GM23338 (cell line): ENCODE data around the gene CIRBP. TPM values are rescaled to one million over a fixed set of nuclear protein-coding genes. Genes with fewer than 3 reads are reported as not detected.

Experiments
- ATAC-seq: fragments of 200-7000 bp; cut with Tn5 transposase; 3 replicates; pipeline ENCODE4 v1.9.1; 2020
- DNase-seq: peaks from one replicate; pipeline ENCODE4 v3.0.0-alpha.2; 2015; ENCODE audit warnings: low spot score
- H2AFZ ChIP-seq: fragments of 200-600 bp; sonication (generic); 2 replicates; pipeline ENCODE4 v1.8.0; 2016; ENCODE audit warnings: antibody characterized with exemption, mild to moderate bottlenecking, moderate library complexity
- H3F3A ChIP-seq: fragments of 200-600 bp; sonication (generic); replicated peaks from 2 replicates; pipeline ENCODE4 v1.8.0; 2017; ENCODE audit warnings: antibody characterized with exemption, mixed run types, low read depth
- H3K27ac ChIP-seq: fragments of 200-600 bp; sonication (generic); 2 replicates; pipeline ENCODE4 v1.6.1; 2016; ENCODE audit warnings: low read depth
- H3K27me3 ChIP-seq: fragments of 200-600 bp; sonication (generic); 2 replicates; pipeline ENCODE4 v1.8.0; 2016; ENCODE audit warnings: mild to moderate bottlenecking, mixed run types, moderate library complexity; ENCODE audit not compliant: insufficient read depth
- H3K36me3 ChIP-seq: fragments of 200-600 bp; sonication (generic); 2 replicates; pipeline ENCODE4 v1.8.0; 2016; ENCODE audit warnings: mild to moderate bottlenecking; ENCODE audit not compliant: insufficient read depth
- H3K4me1 ChIP-seq: fragments of 200-600 bp; sonication (generic); 2 replicates; pipeline ENCODE4 v1.8.0; 2016; ENCODE audit warnings: mild to moderate bottlenecking, moderate library complexity; ENCODE audit not compliant: insufficient read depth
- H3K4me2 ChIP-seq: fragments of 200-600 bp; sonication (generic); 2 replicates; pipeline ENCODE4 v1.7.1; 2017; ENCODE audit warnings: mixed run types
- H3K4me3 ChIP-seq: fragments of 200-600 bp; sonication (generic); 2 replicates; pipeline ENCODE4 v1.6.1; 2016; ENCODE audit warnings: mixed run types
- H3K79me2 ChIP-seq: fragments of 200-600 bp; sonication (generic); replicated peaks from 2 replicates; pipeline ENCODE4 v1.8.0; 2017; ENCODE audit warnings: mild to moderate bottlenecking; ENCODE audit not compliant: insufficient read depth
- H3K9me2 ChIP-seq: fragments of 200-600 bp; sonication (generic); 2 replicates; pipeline ENCODE4 v1.8.0; 2017; ENCODE audit not compliant: insufficient read depth
- H4K20me1 ChIP-seq: fragments of 200-600 bp; sonication (generic); replicated peaks from 2 replicates; pipeline ENCODE4 v1.8.0; 2017; ENCODE audit warnings: mild to moderate bottlenecking; ENCODE audit not compliant: insufficient read depth
- H3K27ac Mint-ChIP-seq: 2 replicates; pipeline ENCODE4 v1.8.0; 2020; ENCODE audit warnings: inconsistent platforms, mild to moderate bottlenecking, moderate library complexity, mixed read lengths
- H3K27me3 Mint-ChIP-seq: 3 replicates; pipeline ENCODE4 v1.8.0; 2022; ENCODE audit warnings: low read depth, mild to moderate bottlenecking, moderate library complexity, mixed read lengths, inconsistent platforms; ENCODE audit not compliant: insufficient read depth, poor library complexity
- H3K36me3 Mint-ChIP-seq: 3 replicates; pipeline ENCODE4 v1.8.0; 2021; ENCODE audit warnings: low read depth, mild to moderate bottlenecking, inconsistent platforms, moderate library complexity, mixed read lengths
- H3K4me1 Mint-ChIP-seq: 3 replicates; pipeline ENCODE4 v1.8.0; 2020; ENCODE audit warnings: mild to moderate bottlenecking, inconsistent platforms, mixed read lengths
- H3K4me3 Mint-ChIP-seq: 3 replicates; pipeline ENCODE4 v1.8.0; 2021; ENCODE audit warnings: moderate library complexity, mild to moderate bottlenecking, inconsistent platforms, mixed read lengths
- H3K9me3 Mint-ChIP-seq: 3 replicates; pipeline ENCODE4 v1.8.0; 2020; ENCODE audit warnings: moderate library complexity, mild to moderate bottlenecking, inconsistent platforms, mixed read lengths
- EZH2 ChIP-seq: fragments of 200-600 bp; sonication (generic); IDR thresholded peaks from one replicate; pipeline ENCODE4 v1.8.0; 2017; ENCODE audit warnings: antibody characterized with exemption, mild to moderate bottlenecking, low read depth; ENCODE audit not compliant: unreplicated experiment
- NANOG ChIP-seq: IDR thresholded peaks from 2 replicates; pipeline ENCODE4 v1.6.1; 2016; ENCODE audit warnings: antibody characterized with exemption, borderline replicate concordance
- ZNF114 ChIP-seq: fragments of 250-450 bp; sonication (Bioruptor Pico); IDR thresholded peaks from 2 replicates; pipeline ENCODE4 v1.5.0; 2020; ENCODE audit warnings: mild to moderate bottlenecking, moderate library complexity
- ZNF462 ChIP-seq: fragments of 250-450 bp; sonication (Bioruptor Pico); IDR thresholded peaks from 2 replicates; pipeline ENCODE4 v1.5.0; 2020; ENCODE audit warnings: mild to moderate bottlenecking, moderate library complexity
- polyA plus RNA-seq: library from polyadenylated mRNA; unstranded; fragments of >200 nt; fragmentation: Nextera tagmentation; extraction: Ambion mirVana; gene quantifications from 2 replicates; pipeline ENCODE4 v1.2.1, GENCODE V29; 2016
- total RNA-seq: library from RNA; depleted of rRNA; stranded (reverse); fragments of >200 nt; shearing (Covaris generic); gene quantifications from 2 replicates; pipeline ENCODE4 v1.2.3, GENCODE V29; 2014
- TF ChIP-seq, protein P1 (sequence below), 2 experiments: fragments of 200-600 bp in 1 of 2; sonication (generic) in 1 of 2; conservative IDR thresholded peaks; 2 replicates each; pipeline versions ENCODE4 v1.5.1 to v1.6.1; 2016 to 2017; ENCODE audit warnings: antibody characterized with exemption in 2 of 2, low read depth in 2 of 2, mild to moderate bottlenecking in 2 of 2, moderate library complexity in 1 of 2

CIRBP gene
- total and polyA plus RNA-seq, 2 experiments from 2014 or later = 153 to 202 TPM

DNA sequence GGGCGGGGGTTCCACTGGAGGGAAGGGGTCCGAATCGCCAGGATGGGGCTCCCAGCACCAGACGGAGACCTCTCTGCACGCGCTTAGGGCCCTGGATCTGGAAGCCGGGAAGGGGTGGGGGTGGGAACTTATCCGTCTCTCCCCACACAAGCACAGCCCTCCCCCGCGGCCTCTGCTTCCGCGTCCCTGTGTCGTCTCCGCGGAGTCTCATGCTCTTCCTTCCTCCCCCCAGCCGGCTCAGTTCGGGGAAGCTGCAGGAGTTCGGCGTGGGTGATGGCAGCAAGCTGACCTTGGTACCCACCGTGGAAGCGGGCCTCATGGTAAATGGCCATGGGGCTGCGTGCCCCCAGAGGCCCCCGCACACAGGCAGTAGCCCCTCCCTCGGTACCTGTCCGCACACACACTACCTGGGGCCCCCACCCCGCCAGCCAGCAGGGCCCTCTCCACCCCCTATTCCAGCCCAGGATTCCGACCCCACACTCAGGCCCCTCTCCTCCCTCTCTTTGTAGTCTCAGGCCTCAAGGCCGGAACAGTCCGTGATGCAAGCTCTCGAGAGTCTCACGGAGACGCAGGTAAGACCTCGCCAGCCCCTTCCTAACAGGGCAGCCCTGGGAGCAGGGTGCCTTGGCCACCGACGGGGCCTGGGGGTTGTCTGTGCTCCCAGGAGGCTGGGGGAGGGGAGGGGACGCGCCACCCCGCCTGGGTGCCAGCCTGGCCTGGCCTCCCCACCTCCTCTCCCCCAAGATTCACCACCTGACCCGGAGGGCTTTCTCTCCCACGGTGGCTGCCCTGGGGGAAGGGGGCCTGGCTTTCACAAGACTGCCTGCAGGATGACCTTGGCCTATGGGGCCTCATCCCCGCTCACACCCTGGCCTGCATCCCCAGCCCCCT is 17.6 kb upstream of the CIRBP start:
- Mint-ChIP-seq H3K9me3 (no peaks in the 10 kb centered on the region; the same call in 1 of the 3 replicates), H3K27ac (peak overlapping the region; percentile 96), H3K36me3 (peaks cover 52% of the 10 kb centered on the region), H3K4me3 (peak overlapping the region; percentile 88), H3K27me3 (peaks cover 24% of the 10 kb centered on the region), H3K4me1 (peaks cover 17% of the 10 kb centered on the region)
- H3K4me1 ChIP-seq = no peaks in the 10 kb centered on the region; the same call in 1 of the 2 replicates
- no peaks in the 10 kb centered on the region for H3K9me2 ChIP-seq
- ATAC-seq (peak; percentile 0; the same call in 2 of the 3 replicates), DNase-seq (no peak)
- H4K20me1 ChIP-seq = peaks cover 16% of the 10 kb centered on the region
- peaks cover 26% of the 10 kb centered on the region for H3F3A ChIP-seq
- no peak overlapping the region for H2AFZ ChIP-seq
- H3K27ac ChIP-seq = peak overlapping the region; percentile 74
- peak overlapping the region; percentile 94 for H3K4me3 ChIP-seq
- H3K36me3 ChIP-seq = peaks cover 18% of the 10 kb centered on the region
- H3K27me3 ChIP-seq = no peaks in the 10 kb centered on the region
- H3K79me2 ChIP-seq = peaks cover 40% of the 10 kb centered on the region
- TF ChIP-seq EZH2 (no peak), ZNF114 (CRISPR knock-in tag) (no peak), NANOG (no peak), ZNF462 (CRISPR knock-in tag) (no peak)
- TF ChIP-seq, protein P1, sequence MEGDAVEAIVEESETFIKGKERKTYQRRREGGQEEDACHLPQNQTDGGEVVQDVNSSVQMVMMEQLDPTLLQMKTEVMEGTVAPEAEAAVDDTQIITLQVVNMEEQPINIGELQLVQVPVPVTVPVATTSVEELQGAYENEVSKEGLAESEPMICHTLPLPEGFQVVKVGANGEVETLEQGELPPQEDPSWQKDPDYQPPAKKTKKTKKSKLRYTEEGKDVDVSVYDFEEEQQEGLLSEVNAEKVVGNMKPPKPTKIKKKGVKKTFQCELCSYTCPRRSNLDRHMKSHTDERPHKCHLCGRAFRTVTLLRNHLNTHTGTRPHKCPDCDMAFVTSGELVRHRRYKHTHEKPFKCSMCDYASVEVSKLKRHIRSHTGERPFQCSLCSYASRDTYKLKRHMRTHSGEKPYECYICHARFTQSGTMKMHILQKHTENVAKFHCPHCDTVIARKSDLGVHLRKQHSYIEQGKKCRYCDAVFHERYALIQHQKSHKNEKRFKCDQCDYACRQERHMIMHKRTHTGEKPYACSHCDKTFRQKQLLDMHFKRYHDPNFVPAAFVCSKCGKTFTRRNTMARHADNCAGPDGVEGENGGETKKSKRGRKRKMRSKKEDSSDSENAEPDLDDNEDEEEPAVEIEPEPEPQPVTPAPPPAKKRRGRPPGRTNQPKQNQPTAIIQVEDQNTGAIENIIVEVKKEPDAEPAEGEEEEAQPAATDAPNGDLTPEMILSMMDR (conservative IDR thresholded peaks at IDR 0.05; ENCODE audit: low read depth in 2 of 2) = no peak
- peak overlapping the region; percentile 91 for H3K4me2 ChIP-seq
